ENCODE data around the gene KCTD14. TPM values are rescaled to one million over a fixed set of nuclear protein-coding genes. Genes with fewer than 3 reads are reported as not detected.

Gene KCTD14
- total RNA-seq, 1 donor from 2014 or later: 0.96 TPM

DNA sequence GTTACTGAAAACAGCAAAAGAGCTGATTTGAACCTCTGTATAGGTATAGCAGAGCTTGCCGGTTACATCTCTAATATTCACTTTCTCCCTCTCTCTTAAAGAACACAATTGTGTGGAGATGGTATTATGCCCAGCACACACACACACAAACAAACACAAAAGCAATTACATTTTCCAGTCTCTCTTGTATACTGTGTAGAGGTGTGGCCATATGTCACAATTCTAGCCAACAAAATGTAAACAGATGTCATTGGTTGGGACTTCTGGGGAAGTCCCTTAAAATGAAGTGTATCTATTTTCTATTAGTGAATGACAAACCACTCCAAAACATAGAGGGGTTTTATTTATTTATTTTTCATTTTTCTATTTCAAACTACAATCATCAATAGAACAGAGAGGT, 12.8 kb downstream of the KCTD14 start:
- intact Hi-C loops (cut with DNase I): no loop called here

DNA sequence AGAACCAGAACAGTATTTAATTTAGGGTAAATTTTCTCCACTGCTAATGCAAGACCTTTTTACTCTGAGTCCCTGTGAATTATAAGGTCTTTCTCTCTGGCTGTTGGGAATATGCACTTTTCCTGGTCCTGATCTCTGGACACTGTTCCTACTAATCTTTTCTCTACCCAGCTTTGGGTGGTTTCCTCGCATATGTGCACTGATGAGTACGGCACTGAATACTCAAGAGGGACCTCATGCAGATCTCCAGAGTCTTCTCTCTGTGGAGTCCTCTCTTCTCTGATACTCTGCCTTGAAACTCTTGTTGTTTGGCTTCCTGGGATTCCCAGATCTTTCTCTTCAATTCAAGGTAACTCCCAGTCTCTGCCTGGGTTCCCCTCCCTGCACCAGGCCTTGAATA, 14.0 kb downstream of the KCTD14 start:
- intact Hi-C loops (cut with DNase I): no loop called here
- H3K4me3 ChIP-seq: no peak overlapping the region
- no peaks in the 10 kb centered on the region for H3K36me3 ChIP-seq
- TF ChIP-seq, protein P1, sequence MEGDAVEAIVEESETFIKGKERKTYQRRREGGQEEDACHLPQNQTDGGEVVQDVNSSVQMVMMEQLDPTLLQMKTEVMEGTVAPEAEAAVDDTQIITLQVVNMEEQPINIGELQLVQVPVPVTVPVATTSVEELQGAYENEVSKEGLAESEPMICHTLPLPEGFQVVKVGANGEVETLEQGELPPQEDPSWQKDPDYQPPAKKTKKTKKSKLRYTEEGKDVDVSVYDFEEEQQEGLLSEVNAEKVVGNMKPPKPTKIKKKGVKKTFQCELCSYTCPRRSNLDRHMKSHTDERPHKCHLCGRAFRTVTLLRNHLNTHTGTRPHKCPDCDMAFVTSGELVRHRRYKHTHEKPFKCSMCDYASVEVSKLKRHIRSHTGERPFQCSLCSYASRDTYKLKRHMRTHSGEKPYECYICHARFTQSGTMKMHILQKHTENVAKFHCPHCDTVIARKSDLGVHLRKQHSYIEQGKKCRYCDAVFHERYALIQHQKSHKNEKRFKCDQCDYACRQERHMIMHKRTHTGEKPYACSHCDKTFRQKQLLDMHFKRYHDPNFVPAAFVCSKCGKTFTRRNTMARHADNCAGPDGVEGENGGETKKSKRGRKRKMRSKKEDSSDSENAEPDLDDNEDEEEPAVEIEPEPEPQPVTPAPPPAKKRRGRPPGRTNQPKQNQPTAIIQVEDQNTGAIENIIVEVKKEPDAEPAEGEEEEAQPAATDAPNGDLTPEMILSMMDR (IDR thresholded peaks at IDR 0.05): no peak
- no peak for DNase-seq (ENCODE audit: low spot score in 2 of 2)
- H3K27me3 ChIP-seq: no peaks in the 10 kb centered on the region
- H3K27ac ChIP-seq: no peak overlapping the region
- no peaks in the 10 kb centered on the region for H3K4me1 ChIP-seq
- no peaks in the 10 kb centered on the region for H3K9me3 ChIP-seq

More for the DNA sequence above, 12.8 kb downstream of the KCTD14 start:
- Histone ChIP-seq H3K36me3 (no peaks in the 10 kb centered on the region), H3K9me3 (no peaks in the 10 kb centered on the region), H3K4me1 (no peaks in the 10 kb centered on the region), H3K27me3 (no peaks in the 10 kb centered on the region), H3K27ac (no peak overlapping the region), H3K4me3 (no peak overlapping the region)
- no peak for DNase-seq (ENCODE audit: low spot score in 2 of 2)
- TF ChIP-seq, protein P1 (IDR thresholded peaks at IDR 0.05): no peak

- Histone ChIP-seq H3K4me1 (no peaks in the 10 kb centered on the region), H3K27me3 (no peaks in the 10 kb centered on the region), H3K36me3 (no peaks in the 10 kb centered on the region), H3K4me3 (no peak overlapping the region), H3K27ac (no peak overlapping the region), H3K9me3 (no peaks in the 10 kb centered on the region)
- intact Hi-C loops (cut with DNase I): no loop called here
- DNase-seq (ENCODE audit: low spot score in 2 of 2): no peak
- TF ChIP-seq, protein P1 (IDR thresholded peaks at IDR 0.05): peak in 2 of 3 experiments; percentile 21 to 39
Measured at GRCh38 chr11:78000193-78000592, 22.9 kb downstream of the KCTD14 start.

DNA sequence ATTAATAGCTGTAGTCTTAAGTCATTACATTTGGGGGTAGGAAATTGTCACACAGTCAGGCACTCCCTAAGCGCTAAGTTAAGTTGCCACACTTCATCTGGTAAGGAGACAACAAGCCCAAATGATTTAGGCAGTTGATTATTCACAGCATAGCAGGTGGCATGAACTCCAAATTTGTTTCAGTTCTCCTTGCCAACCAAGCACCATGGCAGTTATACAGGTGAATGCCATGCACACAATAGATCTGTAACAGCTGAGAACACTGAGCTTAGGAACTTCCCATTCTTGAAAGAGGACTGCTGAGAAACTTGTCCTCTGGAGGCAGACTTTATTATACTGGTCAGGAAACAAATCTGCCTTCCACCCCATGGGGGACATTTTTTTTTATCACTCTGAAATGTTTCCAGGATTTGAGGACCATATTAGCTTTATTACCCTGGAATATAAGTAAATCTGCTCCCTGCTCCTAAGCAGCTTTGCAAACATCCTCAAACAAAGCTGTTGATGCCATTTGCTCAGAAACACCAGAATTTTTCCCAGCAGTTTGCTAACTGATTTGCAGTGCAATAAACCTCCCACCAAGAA, 23.5 kb downstream of the KCTD14 start:
- Histone ChIP-seq H3K36me3 (no peaks in the 10 kb centered on the region), H3K27me3 (no peaks in the 10 kb centered on the region), H3K4me1 (no peaks in the 10 kb centered on the region), H3K27ac (no peak overlapping the region), H3K4me3 (no peak overlapping the region), H3K9me3 (no peaks in the 10 kb centered on the region)
- intact Hi-C loops (cut with DNase I): loop anchor here (10.0 kb wide), 1 partner anchor 185 kb away; the partner anchor contains the start of genes KCTD21 and USP35
- TF ChIP-seq, protein P1 (IDR thresholded peaks at IDR 0.05): no peak
- no peak for DNase-seq (ENCODE audit: low spot score in 2 of 2)

DNA sequence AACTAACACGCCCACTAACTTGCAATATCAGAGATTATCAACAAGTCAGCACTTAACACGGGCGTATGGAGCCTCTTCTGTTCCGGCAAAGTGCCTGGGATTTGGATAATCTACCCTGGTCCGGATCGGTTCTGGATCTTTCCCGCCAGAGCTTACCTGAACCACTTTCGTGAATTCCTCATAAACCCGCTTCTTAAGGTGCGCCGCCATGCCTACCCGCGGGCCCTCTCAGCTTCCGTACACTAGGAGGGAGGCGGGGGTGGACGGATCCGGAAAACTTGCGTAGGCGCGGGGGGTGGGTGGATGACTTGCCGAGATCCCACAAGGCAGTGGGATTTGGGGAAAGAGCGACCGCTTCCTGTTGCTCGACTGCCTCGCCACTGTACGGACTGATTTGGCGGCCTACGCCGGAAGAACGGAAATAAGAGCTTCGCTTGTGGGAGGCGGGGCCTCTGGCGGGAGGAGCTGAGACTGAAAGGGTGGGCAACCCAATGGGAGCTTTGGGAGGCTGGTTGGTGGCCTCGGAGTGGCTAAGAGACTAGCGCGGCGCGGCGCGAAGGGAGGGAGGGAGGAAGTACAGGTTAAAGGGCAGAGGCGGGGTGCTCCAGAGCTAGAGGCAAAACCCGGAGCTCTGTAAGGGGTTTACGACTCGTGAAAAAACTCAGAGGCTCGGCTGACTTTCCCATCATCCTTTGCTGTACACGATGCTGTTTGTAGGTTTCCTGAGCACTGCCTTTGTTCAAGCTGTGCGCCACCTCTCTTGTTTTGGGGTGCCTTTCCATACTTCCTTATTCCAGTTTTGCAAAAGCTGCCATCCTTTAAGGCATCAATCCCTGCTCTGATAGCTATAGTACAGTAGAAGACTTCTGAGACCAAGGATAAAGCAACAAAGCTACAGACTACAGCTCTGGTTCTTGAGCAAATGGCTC, 28.4 kb downstream of the KCTD14 start, which contains the start of gene INTS4:
INTS4 (minus strand) TSS at position 235 of the 929 bp plus-strand sequence; CDS start at position 210, 25 bp downstream.
- peak; percentile 97 to 99 for DNase-seq (ENCODE audit: low spot score in 2 of 2)
- intact Hi-C loops (cut with DNase I): loop anchor here (1.0 to 10.0 kb wide), 5 partner anchors 46 to 573 kb away; partner anchors contain the start of genes AAMDC, GAB2, KCTD21 and USP35
- peaks cover 5 to 14% of the 10 kb centered on the region in 2 donors for H3K36me3 ChIP-seq
- H3K9me3 ChIP-seq: no peaks in the 10 kb centered on the region
- peak within 1 kb of the TSS; percentile 63 to 65 for H3K4me3 ChIP-seq
- peak within 1 kb of the TSS; percentile 79 for H3K27ac ChIP-seq
- TF ChIP-seq, protein P1 (IDR thresholded peaks at IDR 0.05): peak in 1 of 3 experiments; percentile 15
- peaks cover 0 to 11% of the 10 kb centered on the region in 2 donors for H3K4me1 ChIP-seq
- H3K27me3 ChIP-seq: no peaks in the 10 kb centered on the region
